IMR-90 (cell line): ENCODE data around the gene ACTR1A.

Source experiments
- BHLHE40 ChIP-seq: fragments of 150-350 bp; IDR thresholded peaks from 2 replicates; pipeline ENCODE4 v1.6.1; 2016; ENCODE audit warnings: mild to moderate bottlenecking, low read depth, low read length
- CEBPB ChIP-seq: IDR thresholded peaks from 2 replicates; pipeline ENCODE4 v1.6.1; 2012; ENCODE audit warnings: low read depth, low read length, improper control_type of control experiment
- CTCF ChIP-seq: conservative IDR thresholded peaks from 2 replicates; pipeline ENCODE4 v1.5.1; 2012; ENCODE audit warnings: mild to moderate bottlenecking, low read depth, low read length, improper control_type of control experiment
- ELK1 ChIP-seq: fragments of 150-350 bp; IDR thresholded peaks from 2 replicates; pipeline ENCODE4 v1.6.1; 2016; ENCODE audit warnings: low read depth, mild to moderate bottlenecking, low read length, moderate library complexity, borderline replicate concordance
- FOS ChIP-seq: fragments of 150-350 bp; IDR thresholded peaks from 2 replicates; pipeline ENCODE4 v1.6.1; 2016; ENCODE audit warnings: low read depth, low read length
- MAZ ChIP-seq: IDR thresholded peaks from 2 replicates; pipeline ENCODE4 v1.6.1; 2012; ENCODE audit warnings: low read depth, mild to moderate bottlenecking, low read length, improper control_type of control experiment, moderate library complexity, borderline replicate concordance
- MXI1 ChIP-seq: IDR thresholded peaks from 2 replicates; pipeline ENCODE4 v1.6.1; 2012; ENCODE audit warnings: low read depth, mild to moderate bottlenecking, low read length, moderate library complexity, borderline replicate concordance
- NFE2L2 ChIP-seq: fragments of 150-350 bp; IDR thresholded peaks from 2 replicates; pipeline ENCODE4 v1.6.1; 2016; ENCODE audit warnings: low read depth, mild to moderate bottlenecking, low read length
- POLR2A ChIP-seq: IDR thresholded peaks from 2 replicates; pipeline ENCODE4 v1.6.1; 2012; ENCODE audit warnings: mild to moderate bottlenecking, low read depth, low read length
- RAD21 ChIP-seq: IDR thresholded peaks from 2 replicates; pipeline ENCODE4 v1.6.1; 2012; ENCODE audit warnings: low read length, improper control_type of control experiment
- RCOR1 ChIP-seq: IDR thresholded peaks from 2 replicates; pipeline ENCODE4 v1.6.1; 2012; ENCODE audit warnings: mild to moderate bottlenecking, low read length, improper control_type of control experiment; ENCODE audit not compliant: insufficient replicate concordance
- RFX5 ChIP-seq: IDR thresholded peaks from 2 replicates; pipeline ENCODE4 v1.8.0; 2012; ENCODE audit warnings: low read depth, mild to moderate bottlenecking, low read length, moderate library complexity
- SMC3 ChIP-seq: fragments of 150-350 bp; IDR thresholded peaks from 2 replicates; pipeline ENCODE4 v1.6.1; 2016; ENCODE audit warnings: low read depth, mild to moderate bottlenecking, antibody characterized with exemption, low read length, moderate library complexity

- no peak for TF ChIP-seq RAD21
- no peak for TF ChIP-seq CTCF
- no peak for TF ChIP-seq MXI1
- TF ChIP-seq CEBPB, result no peak
- TF ChIP-seq POLR2A, result no peak
- no peak for TF ChIP-seq ELK1
- no peak for TF ChIP-seq SMC3
- no peak for TF ChIP-seq RCOR1
- TF ChIP-seq BHLHE40, result no peak
- no peak for TF ChIP-seq MAZ
- no peak for TF ChIP-seq NFE2L2
- TF ChIP-seq RFX5, result no peak
- TF ChIP-seq FOS, result no peak
These were observed 57.7 kb downstream of the ACTR1A start for GRCh38 chr10:102444851-102445250.
